NCI-H82 (cell line): ENCODE measurements around the gene HAND2.
A peak's percentile ranks its signal among the peaks of the same experiment; 100 is the strongest.

Source experiments
- DNase-seq: peaks from one replicate; lab custom pipeline; 2025; lab: John Stamatoyannopoulos, UW

Gene HAND2

DNA sequence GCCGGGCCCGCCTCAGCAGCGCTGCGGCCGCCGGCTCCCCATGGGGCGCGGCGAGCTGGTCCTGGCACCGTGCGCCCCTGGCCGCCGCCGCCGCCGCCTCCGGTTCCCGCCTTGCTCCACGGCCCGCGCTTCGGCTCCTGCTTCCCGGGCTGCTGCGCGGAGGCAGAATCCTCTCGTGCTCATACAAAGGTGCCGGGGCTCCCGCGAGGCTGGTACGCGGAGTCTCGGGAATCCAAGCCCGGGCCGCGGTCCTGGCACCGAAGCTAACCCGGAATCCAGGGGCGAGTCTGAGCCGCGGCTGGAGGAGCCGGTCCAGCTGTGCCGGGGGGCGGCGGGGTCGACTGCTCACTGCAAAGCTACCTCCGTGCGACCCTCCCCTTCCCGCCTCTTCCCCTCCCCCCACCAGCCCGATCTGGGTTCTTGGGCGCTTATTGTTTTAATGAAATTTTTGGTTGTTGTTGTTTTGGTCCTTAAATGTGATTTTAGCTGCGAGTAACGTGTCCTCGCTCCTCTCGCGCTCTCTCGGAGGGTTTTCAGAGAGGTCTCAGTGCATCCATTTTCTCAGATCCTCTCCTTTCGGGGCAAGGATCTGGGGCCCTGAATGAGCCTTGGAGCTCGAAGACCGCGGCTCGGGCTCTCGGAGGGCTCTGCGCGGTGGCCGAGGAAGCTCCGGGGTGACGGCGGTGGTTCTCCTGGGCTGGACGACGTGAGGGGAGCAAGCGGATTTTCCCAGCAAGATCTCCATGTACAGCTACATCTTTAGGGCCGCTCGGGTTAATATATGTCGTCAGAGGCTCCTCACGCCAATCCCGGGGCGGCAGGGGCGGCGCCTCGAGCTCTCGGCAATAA lies at the start of gene HAND2:
Gene HAND2 (minus strand): TSS at position 753 of the 849 bp plus-strand sequence. CDS start 940 bp downstream, outside the sequence.
- DNase-seq: peak; percentile 38

DNA sequence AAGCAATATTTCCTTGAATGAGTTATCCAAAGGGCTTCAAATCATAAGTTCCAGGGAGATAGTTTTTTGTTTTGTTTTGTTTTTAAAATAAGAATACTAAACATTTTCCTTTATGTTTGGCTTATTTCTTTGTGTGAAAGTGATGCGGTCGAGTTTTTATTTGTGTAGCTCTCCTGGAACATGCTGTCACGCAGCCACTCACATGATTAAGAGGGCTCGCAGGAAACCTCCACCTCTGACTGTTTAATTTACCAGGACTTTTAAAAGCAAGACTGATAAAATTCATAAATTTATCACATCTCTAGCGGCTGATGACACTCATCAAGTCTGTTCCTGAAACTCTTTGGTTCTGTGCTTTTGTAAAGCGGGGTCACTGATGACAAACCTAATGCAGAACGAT lies 48.9 kb upstream of the HAND2 start:
- DNase-seq: no peak

DNA sequence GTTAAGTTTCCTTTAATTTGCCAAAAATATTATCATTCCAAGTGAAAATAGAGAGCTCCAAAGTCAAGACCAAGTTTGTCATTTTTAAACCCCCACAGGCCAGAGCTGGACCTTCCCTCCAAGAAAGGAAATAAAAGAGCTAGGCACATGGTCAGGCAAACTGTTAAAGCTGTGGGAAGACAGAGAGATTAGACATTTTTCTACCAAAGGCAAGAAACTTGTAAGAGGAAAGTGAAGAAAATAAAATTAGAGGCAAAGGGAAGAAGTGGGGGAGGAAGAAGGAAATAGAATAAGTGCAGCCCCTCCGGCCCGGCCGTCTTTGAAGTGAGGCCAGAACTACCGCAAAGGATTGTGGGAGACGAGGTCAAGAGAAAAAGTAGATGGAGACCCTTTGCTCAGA lies 47.9 kb upstream of the HAND2 start:
- no peak for DNase-seq

DNA sequence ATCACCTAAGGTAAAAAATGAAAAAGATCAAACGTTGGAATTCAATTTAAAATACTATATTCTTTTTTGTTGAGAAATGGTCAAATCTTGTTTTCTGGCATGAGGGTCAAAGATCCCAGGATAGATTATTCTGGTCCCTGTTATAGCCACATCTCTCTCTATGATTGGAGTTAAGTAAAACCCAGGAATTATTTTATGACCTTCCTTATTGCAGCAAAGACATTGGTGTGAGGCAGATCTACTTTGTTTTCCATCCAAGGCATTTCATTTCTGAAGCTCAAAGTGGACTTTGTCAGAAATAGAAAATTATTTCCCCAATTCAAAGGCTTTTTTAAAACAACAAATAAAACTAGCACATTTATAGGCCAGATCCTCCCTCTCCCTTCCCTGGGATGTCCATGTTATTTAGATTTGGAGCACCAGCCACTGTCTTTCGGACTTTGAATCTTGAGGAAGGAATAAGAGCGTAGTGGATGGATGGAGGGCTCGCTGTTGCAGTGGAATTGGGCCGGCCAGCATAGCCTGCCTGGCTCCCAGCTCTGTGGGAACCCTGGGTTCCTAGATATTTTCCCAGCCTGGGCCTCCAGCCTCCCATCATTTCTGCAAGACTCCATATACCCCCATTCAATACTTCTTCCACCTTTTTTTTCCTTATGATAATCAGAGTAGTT lies 45.6 kb upstream of the HAND2 start:
- no peak for DNase-seq

DNA sequence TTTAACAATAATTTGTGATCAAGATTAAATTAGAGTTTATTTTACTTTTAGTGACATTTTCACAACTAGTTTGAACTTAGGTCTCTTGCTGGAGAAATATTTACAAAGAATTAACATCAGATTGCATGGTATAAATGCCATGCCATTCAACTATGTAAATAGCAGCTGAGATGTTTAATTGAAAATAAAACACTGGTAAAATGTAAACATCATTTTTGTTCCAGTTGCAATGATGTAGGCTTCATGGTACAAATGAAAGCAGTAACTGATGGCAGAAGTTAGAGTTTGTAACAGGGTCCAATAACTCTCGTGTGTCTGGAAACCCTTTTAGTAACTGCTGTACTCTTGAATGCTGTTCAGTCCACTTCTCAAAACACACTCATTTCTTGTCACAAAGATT lies 43.7 kb upstream of the HAND2 start:
- no peak for DNase-seq

DNA sequence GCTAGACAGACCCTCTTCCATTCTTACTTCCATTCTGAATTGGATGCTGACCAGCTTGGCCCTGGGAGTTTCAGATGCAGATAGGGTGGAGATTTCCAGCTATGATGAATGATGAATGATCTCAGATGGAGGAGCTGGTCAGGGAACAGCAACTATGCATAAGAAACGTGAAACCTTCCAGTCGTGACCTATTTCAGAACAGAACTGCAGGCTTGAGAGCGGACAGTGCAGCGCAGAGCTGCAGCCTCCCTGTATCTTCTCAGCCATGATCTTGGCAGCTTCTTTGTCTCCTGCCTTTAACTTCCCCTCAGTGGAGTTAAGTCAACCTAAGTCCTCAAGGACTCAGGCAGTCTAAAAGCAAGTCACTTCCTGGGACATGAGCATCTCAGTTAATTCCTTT lies 43.3 kb upstream of the HAND2 start:
- DNase-seq: no peak

DNA sequence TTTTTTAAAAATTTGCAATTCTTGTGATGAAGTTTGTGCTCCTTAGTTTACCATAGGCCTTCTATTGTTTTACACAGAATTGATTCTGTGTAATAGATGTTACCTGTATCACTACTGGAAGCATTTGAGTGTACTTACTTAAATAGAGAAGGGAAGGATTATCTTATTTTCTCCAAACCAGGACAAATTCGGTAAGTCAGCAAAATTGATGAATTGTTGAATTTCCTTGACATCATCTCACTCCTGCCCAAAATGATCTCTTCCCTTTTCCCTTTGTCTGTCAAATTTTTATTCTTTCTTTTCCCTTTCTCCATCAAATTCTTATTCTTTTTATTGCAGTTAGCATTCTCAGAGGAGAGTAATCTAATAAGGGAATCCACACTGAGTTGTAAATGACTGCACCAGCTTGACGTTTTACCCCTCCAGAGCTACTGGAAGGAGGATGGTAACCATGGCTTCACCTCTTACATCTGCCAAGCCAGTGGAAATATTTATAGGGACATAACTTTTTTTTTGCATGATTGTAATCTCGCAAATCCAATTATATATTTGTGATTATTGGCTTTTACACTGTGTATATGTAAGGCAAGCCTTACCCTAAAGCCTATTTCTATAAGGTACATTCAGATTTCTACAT lies 42.6 kb upstream of the HAND2 start:
- no peak for DNase-seq

DNA sequence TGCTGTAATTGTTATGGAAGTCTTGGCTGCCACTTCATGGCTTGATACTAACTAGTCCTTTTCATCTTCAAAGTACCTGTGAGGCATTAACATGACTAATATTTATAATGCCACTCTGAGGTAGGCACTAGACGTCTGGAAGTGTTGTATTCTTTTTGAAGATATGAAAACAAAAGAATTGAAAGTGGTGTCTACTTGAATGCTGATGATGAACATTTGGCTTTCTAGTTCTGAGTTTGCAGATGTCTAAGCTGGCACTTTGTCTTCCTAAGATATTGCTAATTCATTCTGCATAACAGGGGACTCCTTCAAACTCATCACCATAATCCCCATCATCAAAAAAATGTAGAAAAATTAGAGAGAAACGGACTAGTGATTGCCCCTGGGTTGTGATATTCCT lies 41.6 kb upstream of the HAND2 start:
- no peak for DNase-seq

DNA sequence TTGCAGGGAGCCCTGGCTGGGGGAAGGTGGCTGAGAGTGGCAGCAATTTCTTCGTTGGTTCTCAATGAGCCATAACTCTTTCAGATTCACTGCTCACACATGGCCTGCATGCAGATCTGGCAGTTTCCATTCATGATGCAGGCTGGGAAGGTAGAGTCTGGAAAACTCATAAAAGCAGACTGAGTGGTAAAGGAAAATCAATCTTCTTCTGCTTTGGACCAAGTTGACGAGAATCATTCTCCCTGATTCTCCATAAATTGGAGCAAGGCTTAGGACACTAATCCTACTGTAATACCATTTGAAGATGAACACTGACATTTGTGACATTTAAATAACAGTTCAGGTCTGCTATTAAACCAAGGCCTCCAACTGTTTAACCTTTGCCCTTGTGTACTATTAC lies 35.3 kb upstream of the HAND2 start:
- no peak for DNase-seq

DNA sequence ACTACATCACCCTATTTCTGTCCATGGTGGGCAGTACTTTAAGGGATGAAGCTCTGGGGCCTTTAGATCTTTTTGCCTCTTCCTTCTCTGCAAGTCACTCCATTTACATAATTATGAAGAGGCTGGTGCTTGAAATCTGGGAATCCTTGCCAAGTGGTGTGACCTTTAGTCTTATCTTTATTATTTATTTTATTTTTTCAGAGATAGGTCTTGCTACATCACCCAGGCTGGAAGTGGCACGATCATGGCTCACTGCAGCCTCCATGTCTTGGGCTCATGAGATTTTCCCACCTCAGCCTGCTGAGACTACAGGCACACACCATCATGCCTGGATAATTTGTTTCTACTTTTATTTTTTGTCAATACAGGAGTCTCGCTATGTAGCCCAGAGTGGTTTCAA lies 34.4 kb upstream of the HAND2 start:
- DNase-seq: no peak

DNA sequence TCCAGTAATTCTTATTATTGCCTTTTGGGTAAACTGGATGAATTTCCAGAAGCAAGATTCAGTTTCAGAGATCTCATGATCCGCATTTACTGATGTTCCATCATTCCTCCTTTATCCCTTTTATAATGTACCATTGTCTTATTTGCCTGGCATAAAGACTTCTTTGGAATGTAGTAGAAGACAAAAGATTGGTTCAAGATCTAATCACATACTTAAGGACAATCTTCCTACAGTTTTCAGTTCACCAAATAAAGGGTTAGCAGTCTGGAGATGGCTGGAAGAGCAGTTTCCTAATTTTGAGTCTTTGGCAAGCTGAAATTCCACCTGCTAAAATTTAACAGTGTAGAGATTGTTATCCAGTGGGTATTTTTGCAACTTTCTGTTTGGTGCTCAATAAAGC lies 30.9 kb upstream of the HAND2 start:
- no peak for DNase-seq

DNA sequence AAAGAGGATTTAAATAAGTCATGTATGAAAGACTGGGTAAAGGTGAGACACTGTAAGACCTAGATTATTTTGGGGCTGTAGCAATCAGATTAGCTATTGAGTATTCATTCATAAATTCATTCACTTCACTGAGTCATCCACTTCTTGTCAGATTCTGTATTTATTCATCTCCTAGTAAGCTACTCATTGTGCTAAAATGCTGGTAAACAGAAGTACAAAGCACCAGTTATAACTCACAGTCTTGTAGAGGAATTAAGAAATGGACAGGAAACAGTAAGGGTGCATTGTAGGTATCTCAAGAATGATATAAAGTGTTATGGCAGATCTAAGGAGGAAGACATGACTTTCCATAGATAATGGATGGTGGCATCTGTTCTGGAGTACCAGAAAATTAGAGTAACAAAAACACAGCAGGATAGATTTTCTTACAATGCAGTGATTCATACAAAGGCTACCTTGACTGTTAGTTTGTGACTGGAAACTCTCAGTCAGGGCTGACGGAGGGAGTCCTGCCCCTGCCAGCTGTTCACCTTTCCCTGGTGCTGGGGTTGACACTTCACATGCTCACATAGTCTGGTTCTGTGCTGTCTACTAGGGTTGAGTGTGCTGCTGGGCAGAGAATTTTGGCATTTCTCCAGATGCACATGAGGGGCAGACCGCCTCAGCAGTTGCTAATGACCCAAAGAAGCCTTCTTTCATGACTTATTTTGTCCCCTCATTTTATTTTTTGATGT lies 26.5 kb upstream of the HAND2 start:
- no peak for DNase-seq

DNA sequence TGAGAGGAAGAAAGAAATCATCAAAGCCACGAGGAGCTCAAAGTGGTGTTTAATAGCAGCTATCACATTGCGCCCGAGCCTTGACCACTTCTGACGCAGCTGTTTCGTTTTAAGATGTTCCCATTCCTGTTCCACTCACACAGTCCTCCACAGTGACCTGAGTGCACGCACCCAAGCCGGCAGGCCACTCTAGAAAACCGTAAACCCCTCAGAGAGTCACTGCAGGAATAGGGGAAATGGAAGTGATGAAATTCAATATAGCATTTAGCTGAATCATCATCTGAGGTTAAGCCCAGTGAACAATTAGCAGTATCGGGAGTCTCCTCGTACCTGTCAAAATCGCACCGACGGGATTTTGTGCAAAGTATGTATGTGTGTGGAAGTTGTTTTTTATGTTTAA lies 17.9 kb upstream of the HAND2 start:
- no peak for DNase-seq

DNA sequence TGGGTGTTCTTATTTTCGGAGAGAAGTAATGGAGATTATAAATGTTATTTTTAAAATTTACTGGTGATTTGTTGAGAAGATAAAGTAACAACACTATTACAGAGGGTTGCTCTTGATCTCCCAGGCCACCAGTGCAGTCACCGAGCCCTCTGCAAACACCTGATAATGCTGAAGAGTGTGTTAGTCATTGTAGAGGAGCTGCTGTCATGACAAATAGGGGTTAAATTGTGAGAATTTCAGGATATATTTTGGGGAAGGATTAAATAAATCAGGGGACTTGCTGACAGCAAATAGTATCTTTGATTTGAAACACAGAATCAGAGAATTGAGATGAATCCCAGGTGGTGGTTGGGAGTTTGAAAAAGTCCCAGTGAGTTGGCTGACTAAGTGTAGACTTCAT lies 16.7 kb upstream of the HAND2 start:
- DNase-seq: no peak

DNA sequence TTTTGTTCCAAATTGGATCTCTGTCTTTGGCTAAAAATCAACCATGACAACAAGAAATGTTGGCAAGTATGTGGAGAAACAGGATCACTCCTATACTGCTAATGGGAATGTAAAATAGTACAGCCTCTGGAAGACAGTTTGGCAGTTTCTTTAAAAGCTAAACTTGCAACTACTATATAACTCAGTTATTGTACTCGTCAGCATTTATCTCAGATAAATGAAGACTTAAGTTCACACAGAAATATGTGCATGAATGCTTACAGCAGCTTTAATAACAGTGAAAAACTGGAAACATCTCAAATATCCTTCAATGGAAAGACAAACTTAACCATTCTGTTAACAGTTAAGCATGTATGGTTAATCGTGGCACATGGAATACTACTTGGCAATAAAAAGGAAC lies 15.4 kb upstream of the HAND2 start:
- no peak for DNase-seq

DNA sequence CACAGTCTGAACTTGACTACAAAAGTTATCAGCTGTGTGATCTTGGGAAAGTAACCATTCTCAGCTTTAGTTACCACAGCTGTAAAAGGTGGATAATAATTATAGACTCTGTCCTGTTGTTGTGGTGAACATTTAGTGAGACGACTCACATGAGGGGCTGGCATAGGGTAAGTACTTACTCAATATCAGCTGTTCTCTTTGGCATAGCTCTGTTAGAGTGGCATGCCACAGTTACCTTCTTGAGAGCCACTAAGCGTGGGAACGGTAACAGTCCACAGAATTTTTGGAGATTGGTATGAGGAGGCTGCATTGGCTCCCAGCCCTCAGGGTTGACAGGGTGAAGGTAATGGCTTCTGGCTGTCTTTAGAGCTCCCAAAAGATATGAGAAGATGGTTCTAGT lies 13.2 kb upstream of the HAND2 start:
- no peak for DNase-seq

DNA sequence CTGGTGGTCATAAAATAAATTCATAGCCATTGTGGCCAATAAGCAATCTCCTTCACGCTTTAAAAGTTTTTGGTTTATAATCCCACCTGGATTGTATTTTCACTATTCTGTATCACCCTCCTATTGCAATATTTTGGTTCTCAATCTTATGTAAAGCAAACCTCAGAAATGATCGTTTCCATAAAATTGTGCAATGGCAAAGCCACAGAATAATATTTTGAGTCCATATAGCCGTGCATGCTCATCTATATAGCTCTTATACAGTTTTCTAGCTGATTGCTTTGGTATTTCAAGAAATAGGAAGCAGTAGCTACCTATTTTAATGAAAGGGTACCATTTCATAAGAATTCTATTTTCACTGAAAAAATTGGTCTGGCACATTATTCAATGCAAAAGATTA lies 10.0 kb upstream of the HAND2 start:
- DNase-seq: no peak

DNA sequence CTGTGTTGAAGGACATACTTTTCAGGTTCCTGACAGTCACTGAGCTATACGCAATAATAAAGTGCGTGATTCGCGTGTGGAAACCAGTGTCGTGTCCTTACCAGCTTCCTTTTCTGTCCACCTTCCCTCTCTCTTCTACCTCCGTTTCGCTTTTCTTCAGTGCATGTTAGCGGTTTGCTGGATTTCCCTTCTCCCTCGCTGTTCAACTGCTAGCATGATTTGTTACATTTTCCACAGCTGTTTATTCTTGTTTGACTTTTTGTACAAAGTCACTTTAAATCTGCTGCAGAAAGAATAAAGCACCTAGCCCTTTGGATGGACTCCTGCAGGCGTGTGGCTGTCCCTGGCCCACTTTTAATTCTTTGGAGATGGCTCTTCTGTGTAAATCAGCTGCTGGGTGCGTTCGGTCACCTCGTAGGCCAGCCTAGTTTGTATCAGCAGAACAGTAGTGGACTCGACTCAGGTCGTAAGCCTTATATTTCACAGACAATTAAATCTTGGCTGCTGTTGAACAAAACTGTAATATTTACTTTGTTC lies 8.9 kb upstream of the HAND2 start:
- DNase-seq: no peak

DNA sequence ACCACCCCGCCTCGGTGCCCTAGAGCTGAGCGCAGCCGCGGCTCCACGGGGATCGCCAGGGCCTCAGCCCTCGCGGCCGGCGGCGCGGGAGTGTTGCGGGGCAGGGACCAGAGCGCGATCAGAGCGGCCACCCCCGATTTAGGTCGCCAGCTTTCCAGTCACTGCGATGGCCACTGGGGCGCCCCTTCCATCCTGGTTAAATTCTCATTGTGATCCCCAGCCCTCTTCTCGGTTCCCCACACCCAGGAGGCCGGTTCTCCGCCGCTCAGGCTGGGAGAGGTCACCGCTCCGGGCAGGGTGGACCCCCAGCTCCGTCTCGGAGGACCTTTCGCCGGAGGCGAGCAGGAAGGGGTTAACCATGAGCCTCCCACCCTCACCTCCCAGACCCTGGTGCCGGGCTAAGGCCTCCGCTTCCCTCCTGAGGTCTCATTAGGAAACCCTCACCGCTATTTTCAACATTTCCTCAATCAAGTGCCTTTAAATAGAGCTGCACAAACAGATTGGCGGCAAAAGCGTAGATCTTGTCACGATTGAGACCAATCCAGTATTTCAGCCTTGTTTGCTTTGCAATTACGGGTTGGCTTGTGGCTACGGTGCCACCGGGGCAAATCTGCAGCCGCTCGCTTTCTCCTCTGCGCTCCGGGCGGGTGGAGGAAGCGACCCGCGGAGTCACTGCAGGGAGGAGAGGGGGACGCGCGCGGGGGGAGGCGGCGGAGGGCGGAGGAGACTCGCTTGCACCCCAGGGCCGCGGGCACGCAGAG lies 8.3 kb upstream of the HAND2 start:
- DNase-seq: no peak

DNA sequence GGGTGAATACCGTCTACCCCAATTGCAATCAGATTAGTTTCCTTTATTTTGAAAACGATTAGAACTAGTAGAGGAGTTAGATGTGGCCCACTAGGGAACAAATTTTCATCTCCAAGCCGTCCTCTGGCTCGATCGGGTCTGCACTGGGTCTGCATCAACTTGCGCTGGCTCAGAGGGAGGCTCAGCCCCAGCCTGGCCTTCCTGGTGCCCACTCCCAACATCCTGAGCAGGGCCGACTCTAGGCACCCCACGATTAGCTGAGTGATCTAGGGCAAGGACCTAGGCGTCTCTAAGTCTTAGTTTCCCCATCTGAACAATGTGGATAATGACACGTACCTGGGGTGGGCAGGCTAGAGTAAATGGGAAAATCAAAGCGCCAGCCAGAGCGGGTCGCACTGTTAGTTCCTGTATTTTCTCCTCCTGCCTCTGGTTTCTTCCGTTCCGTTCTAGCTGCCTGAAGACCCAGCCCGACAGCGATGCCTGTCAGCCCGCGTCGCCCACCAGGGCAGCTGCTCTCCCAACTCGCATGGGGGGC lies 7.7 kb upstream of the HAND2 start:
- DNase-seq: no peak

DNA sequence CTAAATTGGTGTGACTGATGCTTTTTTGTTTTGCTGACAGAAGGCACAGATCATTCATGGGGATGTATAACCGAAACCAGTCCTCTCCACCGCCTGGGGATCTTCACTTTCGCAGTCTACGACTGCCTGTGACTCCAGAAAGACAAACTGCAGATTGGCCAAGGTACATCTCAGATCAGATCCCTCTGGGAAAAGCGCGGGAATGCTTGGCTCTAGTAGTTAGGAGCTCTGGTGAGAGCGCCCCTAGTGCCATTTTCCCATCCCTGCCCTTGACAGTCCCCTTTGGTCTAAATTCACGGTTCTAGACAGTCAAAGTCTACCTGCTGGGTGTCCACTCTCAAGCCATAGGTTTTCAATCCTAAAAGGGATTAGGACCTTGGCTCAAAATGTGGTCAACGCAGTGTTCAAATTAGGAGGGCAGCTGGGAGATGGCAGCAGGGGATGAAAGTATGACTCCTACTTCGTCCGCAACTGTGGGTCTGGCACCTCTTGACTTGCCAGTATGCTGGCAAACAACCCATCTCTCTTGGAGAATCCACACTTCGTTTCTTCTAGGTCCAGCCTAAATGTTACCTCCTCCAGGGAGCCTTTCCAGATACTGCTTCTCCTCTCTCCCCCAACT lies 6.9 kb upstream of the HAND2 start:
- DNase-seq: peak; percentile 68
